Karpas-422 (cell line): ENCODE data around the gene C1orf174. TPM values are rescaled to one million over a fixed set of nuclear protein-coding genes. Genes with fewer than 3 reads are reported as not detected.

Experiments used
- DNase-seq: peaks from one replicate; pipeline ENCODE4 v3.0.0-alpha.2; 2015
- H2AFZ ChIP-seq: fragments of 200-600 bp; sonication (generic); 2 replicates; pipeline ENCODE4 v1.6.1; 2014; ENCODE audit warnings: antibody characterized with exemption, low read length, mixed read lengths
- H3K27ac ChIP-seq: fragments of 200-600 bp; sonication (generic); 2 replicates; pipeline ENCODE4 v1.5.1; 2014; ENCODE audit warnings: mild to moderate bottlenecking, low read length, moderate library complexity
- H3K27me3 ChIP-seq: fragments of 200-600 bp; sonication (generic); 2 replicates; pipeline ENCODE4 v1.6.1; 2014; ENCODE audit warnings: low read length, mixed read lengths
- H3K36me3 ChIP-seq: fragments of 200-600 bp; sonication (generic); 2 replicates; pipeline ENCODE4 v1.6.1; 2014; ENCODE audit warnings: low read length, mixed read lengths; ENCODE audit not compliant: insufficient read depth
- H3K4me1 ChIP-seq: fragments of 200-600 bp; sonication (generic); 2 replicates; pipeline ENCODE4 v1.6.1; 2014; ENCODE audit warnings: mild to moderate bottlenecking, low read length, mixed read lengths
- H3K4me2 ChIP-seq: fragments of 200-600 bp; sonication (generic); 2 replicates; pipeline ENCODE4 v1.6.1; 2014; ENCODE audit warnings: low read length, low read depth, mild to moderate bottlenecking; ENCODE audit not compliant: poor library complexity, severe bottlenecking
- H3K4me3 ChIP-seq: fragments of 200-600 bp; sonication (generic); 2 replicates; pipeline ENCODE4 v1.5.1; 2014; ENCODE audit warnings: mild to moderate bottlenecking, antibody characterized with exemption, low read length, mixed read lengths
- H3K79me2 ChIP-seq: fragments of 200-600 bp; sonication (generic); 2 replicates; pipeline ENCODE4 v1.6.1; 2014; ENCODE audit warnings: mild to moderate bottlenecking, low read length, mixed read lengths
- H3K9ac ChIP-seq: fragments of 200-600 bp; sonication (generic); 2 replicates; pipeline ENCODE4 v1.6.0; 2014; ENCODE audit warnings: low read length
- H3K9me2 ChIP-seq: fragments of 200-600 bp; sonication (generic), shearing (Covaris generic); replicated peaks from 2 replicates; pipeline ENCODE4 v1.6.0; 2014; ENCODE audit warnings: mild to moderate bottlenecking, low read length, moderate library complexity; ENCODE audit not compliant: insufficient read depth
- H3K9me3 ChIP-seq: fragments of 300-700, 200-600 bp; sonication (generic); 2 replicates; pipeline ENCODE4 v1.6.1; 2014; ENCODE audit warnings: low read length, mixed read lengths
- H4K20me1 ChIP-seq: fragments of 200-600 bp; sonication (generic); 2 replicates; pipeline ENCODE4 v1.6.1; 2014; ENCODE audit warnings: mild to moderate bottlenecking, antibody characterized with exemption, low read length, low read depth; ENCODE audit not compliant: insufficient read depth
- total RNA-seq: library from RNA; depleted of rRNA; stranded (reverse); fragments of >200 nt; shearing (Covaris generic); gene quantifications from 2 replicates; pipeline ENCODE4 v1.2.3, GENCODE V29; 2014; ENCODE audit warnings: low replicate concordance

The C1orf174 gene
- total RNA-seq, 1 experiment from 2014 or later: 17.4 TPM

GRCh38 chr1:3942416-3943122 lies 42.5 kb upstream of the C1orf174 start:
- H3K9ac ChIP-seq: no peak overlapping the region
- no peak overlapping the region for H3K4me2 ChIP-seq
- DNase-seq: no peak

GRCh38 chr1:3940754-3941345 lies 40.8 kb upstream of the C1orf174 start:
- H4K20me1 ChIP-seq: no peaks in the 10 kb centered on the region
- 0 out of 2 replicates have a peak overlapping the region, but pooled peaks have one; percentile 28 for H2AFZ ChIP-seq
- H3K4me2 ChIP-seq: no peak overlapping the region

More at GRCh38 chr1:3942416-3943122, 42.5 kb upstream of the C1orf174 start:
- Histone ChIP-seq H2AFZ (no peak overlapping the region), H3K36me3 (no peaks in the 10 kb centered on the region), H3K4me3 (no peak overlapping the region), H3K27me3 (peaks cover 2% of the 10 kb centered on the region; the same call in 1 of the 2 replicates), H4K20me1 (no peaks in the 10 kb centered on the region), H3K9me3 (no peaks in the 10 kb centered on the region), H3K27ac (no peak overlapping the region), H3K9me2 (no peaks in the 10 kb centered on the region), H3K4me1 (peaks cover 7% of the 10 kb centered on the region), H3K79me2 (no peaks in the 10 kb centered on the region)

GRCh38 chr1:3940081-3940753 lies 40.1 kb upstream of the C1orf174 start:
- H3K4me2 ChIP-seq: no peak overlapping the region
- 0 out of 2 replicates have a peak overlapping the region, but pooled peaks have one; percentile 28 for H2AFZ ChIP-seq
- H4K20me1 ChIP-seq: no peaks in the 10 kb centered on the region
- 0 out of 2 replicates have a peak, but pooled peaks cover 3% of the 10 kb centered on the region for H3K9me3 ChIP-seq
- peaks cover 2% of the 10 kb centered on the region; the same call in 1 of the 2 replicates for H3K27me3 ChIP-seq
- H3K27ac ChIP-seq: no peak overlapping the region
- peaks cover 7% of the 10 kb centered on the region for H3K4me1 ChIP-seq
- no peak for DNase-seq
- no peaks in the 10 kb centered on the region for H3K9me2 ChIP-seq
- H3K36me3 ChIP-seq: no peaks in the 10 kb centered on the region
- H3K4me3 ChIP-seq: no peak overlapping the region
- no peaks in the 10 kb centered on the region for H3K79me2 ChIP-seq
- H3K9ac ChIP-seq: peak overlapping the region; percentile 20; the same call in 1 of the 2 replicates

More at GRCh38 chr1:3940754-3941345, 40.8 kb upstream of the C1orf174 start:
- Histone ChIP-seq H3K9ac (peak overlapping the region; percentile 20; the same call in 1 of the 2 replicates), H3K27me3 (peaks cover 2% of the 10 kb centered on the region; the same call in 1 of the 2 replicates), H3K4me1 (peaks cover 7% of the 10 kb centered on the region), H3K36me3 (no peaks in the 10 kb centered on the region), H3K27ac (no peak overlapping the region), H3K9me2 (no peaks in the 10 kb centered on the region), H3K9me3 (0 out of 2 replicates have a peak, but pooled peaks cover 3% of the 10 kb centered on the region), H3K4me3 (no peak overlapping the region), H3K79me2 (no peaks in the 10 kb centered on the region)
- no peak for DNase-seq

- Histone ChIP-seq H3K4me1 (peaks cover 7% of the 10 kb centered on the region), H4K20me1 (no peaks in the 10 kb centered on the region), H3K79me2 (no peaks in the 10 kb centered on the region), H2AFZ (no peak overlapping the region), H3K9me2 (no peaks in the 10 kb centered on the region), H3K27me3 (peaks cover 2% of the 10 kb centered on the region; the same call in 1 of the 2 replicates), H3K9me3 (0 out of 2 replicates have a peak, but pooled peaks cover 3% of the 10 kb centered on the region), H3K9ac (no peak overlapping the region), H3K4me3 (no peak overlapping the region), H3K36me3 (no peaks in the 10 kb centered on the region), H3K4me2 (no peak overlapping the region), H3K27ac (no peak overlapping the region)
- peak; percentile 73 for DNase-seq
These were observed 39.4 kb upstream of the C1orf174 start for GRCh38 chr1:3939242-3940080.

GRCh38 chr1:3932156-3932919 lies 32.3 kb upstream of the C1orf174 start:
- Histone ChIP-seq H3K27ac (no peak overlapping the region), H3K9me2 (no peaks in the 10 kb centered on the region), H3K36me3 (no peaks in the 10 kb centered on the region), H3K4me3 (no peak overlapping the region), H3K79me2 (no peaks in the 10 kb centered on the region), H3K9me3 (0 out of 2 replicates have a peak, but pooled peaks cover 3% of the 10 kb centered on the region), H4K20me1 (no peaks in the 10 kb centered on the region), H3K4me1 (no peaks in the 10 kb centered on the region), H3K4me2 (no peak overlapping the region), H3K27me3 (no peaks in the 10 kb centered on the region), H2AFZ (no peak overlapping the region), H3K9ac (no peak overlapping the region)
- DNase-seq: no peak

- H3K27ac ChIP-seq: no peak overlapping the region
- no peaks in the 10 kb centered on the region for H3K9me3 ChIP-seq
- DNase-seq: no peak
- H2AFZ ChIP-seq: no peak overlapping the region
- H3K36me3 ChIP-seq: no peaks in the 10 kb centered on the region
- H4K20me1 ChIP-seq: no peaks in the 10 kb centered on the region
- H3K4me1 ChIP-seq: no peaks in the 10 kb centered on the region
- H3K79me2 ChIP-seq: no peaks in the 10 kb centered on the region
- H3K4me2 ChIP-seq: no peak overlapping the region
- H3K4me3 ChIP-seq: no peak overlapping the region
- no peak overlapping the region for H3K9ac ChIP-seq
- no peaks in the 10 kb centered on the region for H3K27me3 ChIP-seq
- H3K9me2 ChIP-seq: no peaks in the 10 kb centered on the region
These were observed 31.2 kb upstream of the C1orf174 start for GRCh38 chr1:3931007-3931912.
